Daoy (cell line): ENCODE data around the gene WDR91. TPM values are rescaled to one million over a fixed set of nuclear protein-coding genes. Genes with fewer than 3 reads are reported as not detected.
"Not testable (repeated sequence)": the region's sequence is repeated elsewhere in the genome, so short reads cannot be mapped to it uniquely, and the experiment has no call there.

Experiments
- DNase-seq: peaks from one replicate; pipeline ENCODE4 v3.0.0-alpha.2; 2015; ENCODE audit warnings: low read depth
- total RNA-seq: library from RNA; depleted of rRNA; stranded (reverse); fragments of >200 nt; shearing (Covaris generic); gene quantifications from 2 replicates; pipeline ENCODE4 v1.2.3, GENCODE V29; 2014; rRNA removed

Gene WDR91
- 3.7 and 16.8 TPM in 2 replicates for total RNA-seq

DNA sequence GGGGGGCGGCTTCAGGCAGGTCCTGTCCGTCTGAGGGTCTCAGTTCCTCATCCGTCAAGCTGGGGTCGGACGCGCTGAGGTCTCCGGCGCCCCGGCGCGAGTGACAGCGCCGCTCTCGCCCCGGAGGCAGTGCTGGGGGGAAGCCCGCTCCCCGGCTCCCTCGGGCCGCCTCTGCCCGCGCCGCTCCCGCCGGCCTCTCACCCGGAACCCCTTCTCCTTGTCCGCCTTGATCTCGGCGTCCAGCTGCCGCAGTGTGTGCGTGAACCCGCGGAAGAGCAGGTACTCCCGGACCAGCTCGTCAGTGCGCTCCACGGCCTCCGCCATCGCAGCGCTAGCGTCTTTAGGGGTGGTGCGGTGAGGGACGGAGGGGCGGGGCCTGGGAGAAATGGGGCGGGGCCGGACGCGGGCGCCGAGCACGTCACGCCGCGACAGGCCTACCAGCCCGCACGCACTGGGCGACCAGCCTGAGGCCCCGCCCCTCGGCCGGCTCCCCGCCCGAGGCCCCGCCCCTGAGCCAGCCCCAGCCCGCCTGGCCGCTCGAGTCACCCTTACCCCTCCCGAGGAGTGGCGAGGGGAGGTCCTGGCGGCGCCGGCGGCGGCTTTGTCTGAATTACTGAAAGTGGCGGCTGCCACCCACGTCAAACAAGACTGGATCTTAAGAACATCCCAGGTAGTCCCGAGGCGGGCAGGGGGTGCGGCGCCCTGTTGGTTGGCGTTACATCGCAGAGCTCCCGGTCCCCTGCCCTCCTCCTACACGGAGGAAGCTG lies at the start of gene WDR91:
Gene WDR91, minus strand, starts transcription at position 348 of the 767 bp plus-strand sequence. Its CDS starts 24 bp downstream, at position 324.
- peak; percentile 96 for DNase-seq

DNA sequence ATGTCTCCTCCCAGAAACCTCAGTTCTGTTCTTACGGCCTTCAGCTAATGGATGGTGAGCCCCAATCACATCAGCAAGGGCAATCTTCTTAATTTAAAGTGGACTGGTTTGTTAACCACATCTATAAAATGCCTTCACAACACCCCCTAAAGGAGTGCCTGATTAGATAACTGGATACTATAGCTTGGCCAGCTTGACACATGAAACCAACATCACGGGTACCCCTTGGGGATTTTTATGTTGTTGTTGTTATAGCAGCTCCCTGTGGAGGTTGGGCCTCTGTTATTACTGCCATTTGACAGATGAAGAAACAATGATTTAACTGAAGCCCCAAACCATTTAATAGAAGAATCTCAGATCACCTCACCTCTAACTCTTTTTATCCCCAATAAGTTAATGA lies 49.1 kb upstream of the WDR91 start:
- DNase-seq, result no peak

DNA sequence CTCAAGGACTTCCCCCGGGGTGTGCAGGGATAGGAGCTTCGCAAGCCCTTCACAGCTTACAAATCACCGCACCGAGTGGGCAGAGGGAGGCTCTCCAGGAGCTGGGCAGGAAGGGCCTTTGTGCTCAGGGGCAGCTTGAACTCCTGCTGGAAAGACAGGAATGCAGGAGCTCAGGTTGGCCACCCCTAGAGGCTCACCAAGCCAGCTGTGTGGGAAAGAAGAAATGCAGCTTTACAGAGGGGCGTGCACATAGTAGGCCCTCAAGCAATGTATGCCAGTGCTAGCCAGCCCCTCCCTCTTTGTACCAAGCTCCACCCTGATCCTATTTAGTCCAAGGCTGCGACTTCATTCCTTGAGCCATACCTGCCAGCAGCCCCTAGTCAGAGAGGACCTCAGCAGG lies 48.4 kb upstream of the WDR91 start:
- DNase-seq, result no peak

DNA sequence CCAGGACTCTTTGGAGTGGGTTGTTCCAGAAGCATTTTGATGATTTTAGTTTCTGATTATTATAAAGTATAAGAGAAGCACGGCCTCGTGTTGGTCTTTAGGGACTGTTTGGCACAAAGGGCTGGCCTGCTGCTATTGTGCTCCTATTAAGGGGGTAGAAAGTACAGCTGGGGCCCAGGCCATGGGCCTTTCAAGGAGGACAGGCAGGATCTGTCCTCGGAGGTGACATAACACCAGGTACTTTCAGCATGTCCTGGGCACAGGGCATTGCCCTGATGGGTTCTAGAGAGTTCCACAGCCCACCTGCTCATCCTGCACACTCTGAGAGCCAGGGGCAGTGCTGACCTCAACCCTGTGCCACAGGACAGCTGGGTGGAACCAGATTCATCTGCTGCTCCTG lies 47.3 kb upstream of the WDR91 start:
- no peak for DNase-seq

DNA sequence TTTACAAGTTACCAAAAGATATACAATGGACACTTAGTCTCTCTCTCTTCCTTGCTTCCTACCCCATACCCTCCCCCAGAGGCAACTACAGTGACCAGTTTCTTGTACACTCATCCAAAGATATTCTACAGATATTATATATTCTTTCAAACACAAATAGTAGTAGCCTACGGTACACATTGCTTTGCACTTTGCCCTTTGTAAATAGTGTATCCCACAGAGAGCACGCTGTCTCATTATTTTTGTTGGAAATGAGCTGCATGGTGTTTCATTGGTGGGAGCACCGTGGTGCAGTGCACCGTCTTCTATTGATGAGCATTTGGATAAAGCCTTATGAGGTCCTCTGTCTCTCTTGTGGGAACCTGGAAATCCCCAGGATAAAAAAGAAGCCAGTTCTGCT lies 46.5 kb upstream of the WDR91 start:
- DNase-seq, result no peak

DNA sequence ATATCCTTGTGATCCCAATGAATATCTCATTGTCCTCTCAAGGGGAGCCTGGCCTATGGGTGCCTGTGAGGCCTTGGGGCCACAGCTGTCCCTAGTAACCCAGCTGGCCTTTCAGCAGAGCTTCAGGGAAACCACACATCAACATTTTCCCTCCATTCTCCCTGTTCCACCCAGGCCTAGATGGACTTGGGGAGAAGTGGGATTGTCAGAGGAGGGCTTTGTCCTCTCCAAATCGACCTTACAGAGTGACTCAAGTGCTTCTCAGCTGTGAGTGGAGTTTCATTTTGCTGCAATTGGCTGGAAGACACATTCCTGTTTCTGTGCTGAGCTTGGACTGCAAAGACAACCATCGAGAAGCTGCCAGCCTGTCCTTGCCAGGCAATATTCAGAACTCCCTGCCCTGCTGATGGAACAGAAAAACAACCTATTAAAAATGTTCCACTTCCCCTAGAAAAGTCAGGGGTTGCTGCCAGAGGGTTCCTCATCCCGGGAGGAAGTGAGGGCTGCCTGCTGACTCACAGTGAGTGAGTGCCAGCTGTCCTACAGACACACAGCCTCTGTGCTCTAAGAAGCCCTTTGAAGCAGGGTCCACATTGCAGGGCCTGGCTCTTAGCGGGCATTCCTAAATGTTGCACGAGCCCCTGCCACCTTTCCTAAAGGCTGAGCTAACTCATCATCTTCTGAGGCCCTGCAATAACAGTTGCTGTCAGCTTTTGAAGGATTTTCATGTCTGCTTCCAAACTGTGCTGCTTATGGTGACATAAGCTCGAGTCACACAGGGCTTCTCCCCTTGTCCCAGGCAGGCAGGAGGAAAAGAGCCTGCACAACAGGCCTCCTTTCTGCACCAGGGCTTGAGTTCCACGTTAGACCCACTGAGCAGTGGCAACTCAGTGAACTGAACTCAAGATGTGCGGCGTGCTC lies 42.8 kb upstream of the WDR91 start:
- DNase-seq, result peak; percentile 78

DNA sequence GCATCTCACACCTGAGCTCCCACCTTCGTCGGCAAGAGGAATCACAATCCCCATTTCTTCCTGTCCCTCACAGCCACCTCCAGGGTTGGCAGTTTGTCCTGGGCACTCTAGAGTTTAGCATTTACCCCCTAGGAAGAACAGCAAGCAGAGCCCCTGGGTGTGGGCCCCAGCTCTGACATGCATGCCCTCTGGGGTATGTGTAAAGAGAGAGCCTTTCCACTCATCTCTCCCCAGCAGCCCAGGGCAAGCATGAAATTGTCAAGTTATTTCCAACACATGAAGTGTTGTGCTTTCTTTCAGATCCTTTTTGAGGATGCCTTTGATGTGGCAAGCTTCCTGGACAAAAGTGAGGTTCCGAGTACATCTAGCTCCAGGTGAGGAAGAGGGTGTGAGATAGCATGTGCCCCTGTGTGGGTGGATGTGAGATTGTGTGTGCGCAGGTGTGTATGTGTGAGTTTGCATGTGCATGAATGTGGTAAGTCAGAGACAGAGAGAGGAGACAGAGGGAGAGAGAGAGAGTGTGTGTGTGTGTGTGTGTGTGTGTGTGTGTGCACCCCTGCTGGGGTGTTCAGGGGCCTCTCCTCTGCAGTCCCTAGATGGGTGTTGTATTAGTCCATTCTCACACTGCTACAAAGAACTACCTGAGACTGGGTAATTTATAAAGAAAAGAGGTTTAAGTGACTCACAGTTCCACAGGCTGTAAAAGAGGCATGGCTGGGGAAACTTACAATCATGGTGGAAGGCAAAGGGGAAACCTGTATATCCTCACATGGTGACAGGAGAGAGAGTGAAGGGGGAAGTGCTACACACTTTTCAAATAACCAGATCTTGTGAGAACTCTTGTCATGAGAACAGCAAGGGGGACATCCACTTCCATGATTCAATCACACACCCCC lies 40.4 kb upstream of the WDR91 start:
- no peak for DNase-seq

DNA sequence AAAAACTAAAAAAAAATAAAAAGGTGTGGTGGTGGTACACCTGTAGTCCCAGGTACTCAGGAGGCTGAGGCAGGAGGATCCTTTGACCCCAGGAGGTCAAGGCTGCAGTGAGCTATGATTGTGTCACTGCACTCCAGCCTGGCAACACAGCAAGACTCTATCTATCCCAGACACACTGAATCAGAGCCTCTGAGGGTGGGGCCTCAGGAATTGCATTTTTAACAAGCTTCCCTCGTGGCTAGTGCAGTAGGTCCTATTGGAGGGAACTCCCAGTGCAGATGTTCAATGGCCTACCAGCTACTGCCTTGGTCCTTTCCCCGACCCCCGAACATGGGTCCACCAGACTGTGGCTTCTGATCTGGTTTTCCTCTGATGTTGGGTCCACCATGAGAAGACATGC lies 37.2 kb upstream of the WDR91 start:
- DNase-seq, result no peak

DNA sequence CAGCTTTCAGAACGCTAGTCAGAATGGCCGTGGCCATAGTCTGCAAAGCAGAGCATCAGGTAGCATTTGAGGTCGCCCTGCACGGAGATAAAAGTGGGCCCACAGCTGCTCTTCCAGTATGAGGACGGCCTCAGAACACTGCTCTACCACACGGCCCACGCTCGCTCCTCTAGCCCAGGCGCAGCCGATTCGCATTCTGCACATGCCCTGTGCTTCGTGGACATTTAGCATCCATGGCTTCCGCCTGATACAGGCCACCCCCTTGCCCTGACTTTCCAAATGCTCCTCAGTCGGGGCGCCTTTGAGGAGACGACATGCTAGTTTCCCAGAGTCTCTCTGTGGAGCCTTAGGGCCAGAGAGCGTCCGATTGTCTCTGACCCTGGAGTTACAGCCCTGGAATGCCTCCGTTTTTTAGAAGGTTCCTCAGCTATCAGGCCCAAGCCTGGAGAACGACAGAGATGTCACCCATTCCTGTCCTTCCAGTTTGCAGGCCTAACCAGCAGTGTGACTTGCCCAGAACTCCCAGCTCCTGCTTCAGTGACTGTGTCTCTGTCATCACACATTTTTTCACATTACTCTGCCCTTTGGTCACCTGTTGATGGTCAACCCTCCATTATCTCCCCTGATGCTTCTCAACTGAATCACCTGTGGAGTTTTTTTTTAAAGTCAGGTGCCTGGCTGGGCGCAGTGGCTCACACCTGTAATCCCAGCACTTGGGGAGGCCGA lies 36.6 kb upstream of the WDR91 start:
- no peak for DNase-seq

DNA sequence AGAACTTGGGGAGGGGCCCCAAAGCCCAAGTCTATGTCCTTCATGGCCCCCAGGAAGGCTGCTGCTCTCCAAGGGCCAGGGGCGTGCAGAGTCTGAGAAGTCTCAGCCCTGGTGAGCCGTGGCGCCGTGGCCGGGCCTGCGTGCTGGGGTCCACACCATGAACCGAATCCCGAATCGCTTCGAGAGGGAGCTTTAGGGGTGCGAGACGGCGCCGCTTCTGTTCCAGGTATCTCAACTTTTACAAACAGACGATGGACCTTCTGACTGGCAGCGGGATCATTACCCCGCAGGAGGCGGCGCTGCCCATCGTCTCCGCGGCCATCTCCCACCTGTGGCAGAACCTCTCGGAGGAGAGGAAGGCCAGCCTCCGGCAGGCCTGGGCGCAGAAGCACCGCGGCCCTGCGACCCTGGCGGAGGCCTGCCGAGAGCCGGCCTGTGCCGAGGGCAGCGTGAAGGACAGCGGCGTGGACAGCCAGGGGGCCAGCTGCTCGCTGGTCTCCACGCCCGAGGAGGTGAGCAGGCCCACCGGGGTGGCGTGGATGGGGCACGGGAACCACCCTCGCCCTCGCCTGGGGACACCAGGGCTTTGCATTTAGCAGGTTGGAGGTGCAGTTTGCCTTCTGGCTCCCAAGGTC lies 35.0 kb upstream of the WDR91 start:
- no peak for DNase-seq

DNA sequence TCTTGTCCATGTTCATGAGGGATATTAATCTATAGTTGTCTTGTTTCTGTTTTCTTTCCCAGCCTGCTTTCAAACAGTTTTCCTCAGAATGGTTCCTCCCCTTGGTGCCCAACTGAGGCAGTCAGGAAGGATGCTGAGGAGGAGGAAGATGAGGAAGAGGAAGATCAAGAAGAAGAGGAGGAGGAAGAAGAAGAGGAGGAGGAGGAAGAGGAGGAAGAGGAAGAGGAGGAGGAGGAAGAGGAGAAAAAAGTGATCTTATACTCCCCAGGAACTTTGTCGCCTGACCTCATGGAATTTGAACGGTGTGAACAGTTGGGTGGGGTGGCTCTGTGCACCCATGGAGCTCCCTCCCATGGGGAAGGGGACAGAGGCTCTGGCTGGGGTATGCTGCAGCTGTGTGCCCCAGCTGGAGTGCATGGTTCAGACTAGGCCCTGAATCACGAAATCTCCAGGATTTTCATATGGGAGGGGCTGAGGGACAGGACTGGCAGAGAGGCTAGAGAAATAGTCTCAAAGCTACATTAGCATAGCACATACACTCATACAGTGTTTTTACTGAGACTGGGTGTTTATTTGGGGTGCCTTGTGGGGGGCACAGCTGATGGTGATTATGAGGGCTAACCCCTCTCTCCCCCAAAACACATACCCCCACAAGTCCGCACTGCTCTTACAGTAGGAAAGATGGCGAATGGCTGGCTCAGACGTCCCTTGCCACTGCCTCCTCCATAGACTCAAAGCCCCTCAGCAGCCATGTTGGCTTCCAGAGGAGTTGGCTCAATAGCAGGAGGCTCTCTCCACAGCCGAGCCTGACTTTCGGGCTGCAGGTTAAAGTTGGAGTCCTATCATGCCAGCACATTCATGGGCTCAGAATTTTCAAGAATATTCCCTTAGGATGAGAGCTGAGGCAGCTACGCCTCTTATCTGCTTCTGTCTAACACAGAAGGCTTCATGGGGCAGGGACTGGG lies 34.2 kb upstream of the WDR91 start:
- no peak for DNase-seq

DNA sequence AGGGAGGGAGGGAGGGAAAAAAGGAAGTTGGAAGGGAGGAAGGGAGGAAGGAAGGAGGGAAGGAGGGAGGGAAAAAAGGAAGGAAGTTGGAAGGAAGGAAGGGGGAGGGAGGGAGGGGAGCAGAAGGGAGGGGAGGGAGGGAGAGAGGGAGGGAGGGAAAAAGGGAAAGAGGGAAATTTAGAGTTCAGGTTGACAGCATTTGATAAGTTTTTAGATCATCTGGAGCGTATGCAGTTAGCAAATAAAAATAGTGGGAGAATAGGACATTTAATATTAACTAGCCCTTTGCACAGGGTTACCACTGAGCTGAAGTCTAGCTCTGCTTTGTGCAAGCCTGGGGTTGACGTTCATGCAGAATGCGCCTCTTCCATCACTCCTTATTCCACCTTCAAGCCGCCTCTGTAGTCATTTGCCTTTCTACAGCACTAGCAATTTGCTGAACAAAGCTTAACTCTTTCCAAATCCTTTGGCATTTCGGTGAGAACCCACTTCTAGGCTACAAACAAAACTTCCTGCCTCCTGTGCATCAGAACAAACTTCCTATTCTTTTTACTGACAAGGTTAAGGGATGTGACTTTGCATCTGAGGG lies 30.9 kb upstream of the WDR91 start:
- DNase-seq, result no peak

DNA sequence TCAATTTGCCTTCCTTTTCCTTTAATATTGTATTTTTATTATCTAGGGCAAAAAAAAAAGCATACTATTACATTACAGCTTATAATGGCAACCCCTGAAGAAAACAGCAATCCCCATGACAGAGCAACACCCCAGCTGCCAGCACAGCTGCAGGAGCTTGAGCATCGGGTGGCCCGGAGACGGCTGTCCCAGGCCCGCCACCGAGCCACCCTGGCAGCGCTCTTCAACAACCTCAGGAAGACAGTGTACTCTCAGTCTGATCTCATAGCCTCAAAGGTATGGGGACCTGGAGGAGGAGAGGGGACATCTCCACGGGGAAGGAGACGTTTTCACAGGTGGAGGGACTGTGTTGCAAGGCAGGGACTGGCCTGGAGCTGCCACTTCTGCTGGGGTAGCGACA lies 29.1 kb upstream of the WDR91 start:
- DNase-seq, result no peak

DNA sequence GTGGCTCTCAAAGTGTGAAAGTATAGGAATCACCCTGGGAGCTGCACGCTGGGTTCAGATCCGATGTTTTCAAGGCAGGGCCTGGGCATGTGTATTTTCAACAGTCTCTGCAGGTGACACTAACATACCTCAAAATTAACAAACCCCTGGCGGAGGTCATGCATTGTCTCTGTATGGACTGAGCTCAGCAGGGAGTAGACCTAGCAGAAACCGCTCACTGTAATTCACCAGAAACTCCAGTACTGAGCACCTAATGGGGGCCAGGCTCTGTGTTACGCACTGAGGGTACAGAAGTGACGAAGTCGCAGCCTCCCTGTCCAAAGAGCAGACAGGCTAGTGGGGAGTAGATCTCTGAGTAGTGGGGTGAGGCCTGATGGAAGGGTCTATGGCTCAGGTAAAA lies 27.9 kb upstream of the WDR91 start:
- no peak for DNase-seq

DNA sequence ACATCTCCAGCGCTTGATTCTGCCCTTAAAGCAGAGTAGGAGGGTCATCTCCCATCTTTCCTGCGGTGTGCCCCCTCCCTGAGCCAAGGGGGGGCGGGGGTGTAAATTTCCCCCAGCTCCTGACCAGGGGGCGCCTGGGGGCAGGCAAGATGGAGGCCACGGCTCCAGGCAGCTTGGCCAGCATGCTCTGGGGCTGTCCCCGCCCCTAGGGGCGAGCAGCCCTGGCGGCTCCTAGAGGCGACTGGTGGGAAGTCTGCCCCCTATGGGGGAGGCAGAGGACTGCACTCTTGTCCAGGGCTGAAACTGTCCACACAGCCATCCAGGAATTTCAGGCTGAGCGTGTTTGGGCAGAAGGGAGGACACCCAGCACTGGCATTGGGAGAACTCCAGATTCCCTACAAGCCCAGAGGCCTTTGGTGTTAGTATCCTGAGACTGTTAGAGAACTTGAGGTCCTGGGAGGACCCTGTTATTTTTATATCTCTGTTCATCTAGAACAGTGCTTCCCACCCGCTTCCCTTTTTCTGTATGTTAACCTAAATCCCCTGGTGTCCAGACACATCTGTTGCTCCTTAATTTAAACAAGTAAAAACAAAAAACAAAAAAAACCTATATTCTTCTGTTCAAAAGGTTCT lies 26.9 kb upstream of the WDR91 start:
- DNase-seq, result peak; percentile 7

DNA sequence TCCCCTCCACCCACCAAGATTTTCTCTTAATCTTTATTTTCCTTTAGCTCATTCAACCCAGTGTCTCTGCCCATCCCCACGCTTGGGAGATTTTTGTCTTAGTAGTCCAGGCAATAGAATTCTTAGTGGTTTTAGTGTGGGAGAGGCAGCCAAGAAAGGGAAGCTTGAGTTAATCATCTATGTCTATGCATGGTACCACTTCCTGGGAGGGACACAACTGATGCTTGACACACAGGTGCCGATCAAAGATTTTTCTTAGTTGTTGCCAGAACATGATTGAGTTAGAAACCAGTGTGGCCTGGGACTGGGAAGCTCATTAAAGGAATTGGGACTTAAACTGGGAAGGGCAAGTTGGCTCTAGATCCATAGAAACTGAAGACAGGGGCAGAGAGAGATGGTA lies 25.4 kb upstream of the WDR91 start:
- no peak for DNase-seq

DNA sequence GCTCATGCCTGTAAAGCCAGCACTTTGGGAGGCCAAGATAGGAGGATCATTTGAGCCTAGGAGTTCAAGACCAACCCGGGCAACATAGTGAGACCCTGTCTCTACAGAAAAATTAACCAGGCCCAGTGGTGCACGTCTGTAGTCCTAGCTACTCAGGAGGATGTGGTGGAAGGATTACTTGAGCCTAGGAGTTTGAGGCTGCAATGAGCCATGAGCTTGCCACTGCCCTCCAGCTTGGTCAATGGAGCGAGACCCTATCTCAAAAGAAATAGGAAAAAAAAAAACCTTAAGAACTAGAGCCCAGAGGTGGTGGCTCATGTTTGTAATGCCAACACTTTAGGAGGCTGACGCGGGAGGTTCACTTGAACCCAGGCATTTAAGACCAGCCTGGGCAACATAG lies 24.5 kb upstream of the WDR91 start:
- DNase-seq, result no peak

DNA sequence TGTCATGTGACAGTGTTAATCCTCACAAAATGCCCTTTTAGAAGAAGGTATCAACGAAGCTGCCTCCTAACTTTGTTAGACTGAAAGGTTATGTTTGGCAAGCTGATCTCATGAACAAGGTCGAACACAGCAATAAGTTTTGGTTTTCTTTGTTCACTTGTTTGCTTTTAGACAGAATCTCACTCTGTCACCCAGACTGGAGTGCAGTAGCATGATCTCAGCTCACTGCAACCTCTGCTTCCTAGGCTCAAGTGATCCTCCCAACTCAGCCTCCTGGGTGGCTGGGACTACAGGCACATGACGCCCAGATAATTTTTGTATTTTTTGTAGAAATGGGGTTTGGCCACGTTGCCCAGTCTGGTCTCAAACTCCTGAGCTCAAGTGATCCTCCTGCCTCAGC lies 23.4 kb upstream of the WDR91 start:
- no peak for DNase-seq

DNA sequence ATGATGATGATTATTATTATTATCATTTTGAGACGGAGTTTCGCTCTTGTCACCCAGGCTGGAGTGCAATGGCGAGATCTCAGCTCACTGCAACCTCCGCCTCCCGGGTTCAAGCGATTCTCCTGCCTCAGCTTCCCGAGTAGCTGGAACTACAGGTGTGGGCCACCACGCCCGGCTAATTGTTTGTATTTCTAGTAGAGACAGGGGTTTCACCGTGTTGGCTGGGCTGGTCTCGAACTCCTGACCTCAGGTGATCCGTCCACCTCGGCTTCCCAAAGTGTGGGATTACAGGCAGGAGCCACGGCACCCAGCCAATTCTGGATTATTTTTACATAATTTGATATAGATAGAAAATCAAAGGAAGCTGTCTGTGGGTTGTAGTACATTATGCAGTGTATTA lies 22.8 kb upstream of the WDR91 start:
- DNase-seq, result not testable (repeated sequence)
